SK-N-MC (cell line): ENCODE data around the gene KCNAB2.

Source experiments
- EZH2 ChIP-seq: fragments of 200-600 bp; sonication (generic); IDR thresholded peaks from one replicate; pipeline ENCODE4 v1.6.1; 2017; ENCODE audit warnings: antibody characterized with exemption
- POLR2AphosphoS5 ChIP-seq: IDR thresholded peaks from 2 replicates; pipeline ENCODE4 v1.6.1; 2012; ENCODE audit warnings: mild to moderate bottlenecking, low read depth, low read length, borderline replicate concordance

GRCh38 chr1:6126521-6127067 is 80.9 kb downstream of the KCNAB2 start:
- TF ChIP-seq POLR2AphosphoS5: no peak
- no peak for TF ChIP-seq EZH2
